Right lobe of liver (tissue), 4 donors: ENCODE measurements around the gene KLF15.

Experiments used
- POLR2A ChIP-seq: fragments of 450-650 bp; IDR thresholded peaks from one replicate; pipeline ENCODE4 v1.6.1; 2017; ENCODE audit warnings: antibody characterized with exemption, mild to moderate bottlenecking
- TF ChIP-seq, protein P1 (sequence below), 4 donors: fragments of 200-600 bp in 3 of 4; fragments of 450-650 bp in 1 of 4; IDR thresholded peaks; one replicate each; pipeline versions ENCODE4 v1.5.1 to v1.8.0; 2016 to 2022; ENCODE audit warnings: antibody characterized with exemption in 4 of 4, mild to moderate bottlenecking in 2 of 4
- donor health status: DM: no; HTN: no; CAD: no.
- donor health status: DM: no; HTN: no; CAD: no.
- donor health status: DM: no; HTN: yes; CAD: no.

- TF ChIP-seq, protein P1, sequence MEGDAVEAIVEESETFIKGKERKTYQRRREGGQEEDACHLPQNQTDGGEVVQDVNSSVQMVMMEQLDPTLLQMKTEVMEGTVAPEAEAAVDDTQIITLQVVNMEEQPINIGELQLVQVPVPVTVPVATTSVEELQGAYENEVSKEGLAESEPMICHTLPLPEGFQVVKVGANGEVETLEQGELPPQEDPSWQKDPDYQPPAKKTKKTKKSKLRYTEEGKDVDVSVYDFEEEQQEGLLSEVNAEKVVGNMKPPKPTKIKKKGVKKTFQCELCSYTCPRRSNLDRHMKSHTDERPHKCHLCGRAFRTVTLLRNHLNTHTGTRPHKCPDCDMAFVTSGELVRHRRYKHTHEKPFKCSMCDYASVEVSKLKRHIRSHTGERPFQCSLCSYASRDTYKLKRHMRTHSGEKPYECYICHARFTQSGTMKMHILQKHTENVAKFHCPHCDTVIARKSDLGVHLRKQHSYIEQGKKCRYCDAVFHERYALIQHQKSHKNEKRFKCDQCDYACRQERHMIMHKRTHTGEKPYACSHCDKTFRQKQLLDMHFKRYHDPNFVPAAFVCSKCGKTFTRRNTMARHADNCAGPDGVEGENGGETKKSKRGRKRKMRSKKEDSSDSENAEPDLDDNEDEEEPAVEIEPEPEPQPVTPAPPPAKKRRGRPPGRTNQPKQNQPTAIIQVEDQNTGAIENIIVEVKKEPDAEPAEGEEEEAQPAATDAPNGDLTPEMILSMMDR (IDR thresholded peaks at IDR 0.05), result no peak
- no peak for TF ChIP-seq POLR2A
Observed at GRCh38 chr3:126364731-126365301, 7.6 kb upstream of the KLF15 start.
